Measurements from ENCODE around the gene KCNF1. TPM values are rescaled to one million over a fixed set of nuclear protein-coding genes. Genes with fewer than 3 reads are reported as not detected.

KCNF1 gene
- total RNA-seq, 1 donor from 2014 or later: 1.6 TPM

DNA sequence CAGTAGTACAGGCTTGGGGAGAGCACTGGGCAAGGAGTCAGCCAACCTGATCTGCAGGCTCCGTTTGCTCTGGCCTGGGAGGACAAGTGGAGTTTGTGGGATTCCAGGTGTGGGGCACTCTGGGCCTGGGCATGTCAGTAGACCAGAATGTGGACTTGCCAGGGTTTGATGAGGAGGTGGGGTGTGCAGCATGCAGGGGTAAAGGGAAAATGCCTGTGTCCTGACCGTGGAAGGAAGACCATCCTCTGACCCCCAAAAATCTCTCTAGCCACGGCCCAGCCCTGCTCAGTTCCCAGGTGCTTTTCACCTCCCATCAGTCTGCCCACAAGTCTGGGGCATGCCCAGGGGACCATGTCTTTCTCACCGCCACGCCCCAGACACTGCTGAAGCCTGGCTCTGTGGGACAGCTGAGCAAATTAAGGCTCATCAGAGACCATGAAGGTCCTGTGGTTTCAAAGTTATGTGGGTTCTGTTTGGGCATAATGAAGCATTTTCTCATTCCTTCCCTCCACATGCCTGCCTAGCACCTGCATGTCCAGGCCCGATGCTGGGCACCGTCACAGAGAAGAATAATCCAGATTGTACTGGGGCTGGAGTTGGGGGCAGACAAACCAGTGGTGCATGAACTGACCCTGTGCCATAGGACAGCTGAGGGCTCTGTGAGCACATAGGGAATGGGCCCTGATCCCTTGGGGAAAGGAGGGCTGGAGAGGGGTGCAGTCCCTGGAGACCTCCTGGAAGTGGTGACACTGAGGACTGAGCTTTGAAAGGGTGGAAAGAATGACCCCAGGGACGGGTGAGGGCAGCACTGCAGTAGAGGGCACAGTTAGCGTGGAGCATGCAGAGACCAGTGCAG is 6.5 kb upstream of the KCNF1 start:
- no peaks in the 10 kb centered on the region for H3K27me3 ChIP-seq (ENCODE audit: insufficient read depth, low read length)
- H3K36me3 ChIP-seq (ENCODE audit: insufficient read depth, low read length): no peaks in the 10 kb centered on the region
- no peak overlapping the region for H3K9ac ChIP-seq (ENCODE audit: low read length)
- no peak overlapping the region for H3K4me3 ChIP-seq (ENCODE audit: insufficient read depth, low read depth, low read length)
- H3K9me3 Mint-ChIP-seq (ENCODE audit: unreplicated experiment): peaks cover 2% of the 10 kb centered on the region
- DNase-seq (ENCODE audit: low read depth) (no peak), FAIRE-seq (no peak)
- peaks cover 11% of the 10 kb centered on the region for H3K27me3 Mint-ChIP-seq (ENCODE audit: low read depth, unreplicated experiment)
- H3K4me2 ChIP-seq (ENCODE audit: low read length): no peak overlapping the region
- H3K9me3 ChIP-seq (ENCODE audit: insufficient read depth, low read depth, low read length): no peaks in the 10 kb centered on the region
- H3K27ac ChIP-seq (ENCODE audit: low read depth, low read length): no peak overlapping the region
- H3K4me1 Mint-ChIP-seq (ENCODE audit: low read depth, unreplicated experiment): peaks cover 3% of the 10 kb centered on the region
- H3K36me3 Mint-ChIP-seq (ENCODE audit: low read depth, unreplicated experiment): no peaks in the 10 kb centered on the region
- TF ChIP-seq, protein P1, sequence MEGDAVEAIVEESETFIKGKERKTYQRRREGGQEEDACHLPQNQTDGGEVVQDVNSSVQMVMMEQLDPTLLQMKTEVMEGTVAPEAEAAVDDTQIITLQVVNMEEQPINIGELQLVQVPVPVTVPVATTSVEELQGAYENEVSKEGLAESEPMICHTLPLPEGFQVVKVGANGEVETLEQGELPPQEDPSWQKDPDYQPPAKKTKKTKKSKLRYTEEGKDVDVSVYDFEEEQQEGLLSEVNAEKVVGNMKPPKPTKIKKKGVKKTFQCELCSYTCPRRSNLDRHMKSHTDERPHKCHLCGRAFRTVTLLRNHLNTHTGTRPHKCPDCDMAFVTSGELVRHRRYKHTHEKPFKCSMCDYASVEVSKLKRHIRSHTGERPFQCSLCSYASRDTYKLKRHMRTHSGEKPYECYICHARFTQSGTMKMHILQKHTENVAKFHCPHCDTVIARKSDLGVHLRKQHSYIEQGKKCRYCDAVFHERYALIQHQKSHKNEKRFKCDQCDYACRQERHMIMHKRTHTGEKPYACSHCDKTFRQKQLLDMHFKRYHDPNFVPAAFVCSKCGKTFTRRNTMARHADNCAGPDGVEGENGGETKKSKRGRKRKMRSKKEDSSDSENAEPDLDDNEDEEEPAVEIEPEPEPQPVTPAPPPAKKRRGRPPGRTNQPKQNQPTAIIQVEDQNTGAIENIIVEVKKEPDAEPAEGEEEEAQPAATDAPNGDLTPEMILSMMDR (IDR thresholded peaks at IDR 0.05; ENCODE audit: insufficient read depth, low read depth, low read length): no peak
- no peak for TF ChIP-seq EZH2 (IDR thresholded peaks at IDR 0.05; ENCODE audit: insufficient read depth, low read length)
- H2AFZ ChIP-seq (ENCODE audit: low read depth, low read length): no peak overlapping the region
- peaks cover 6% of the 10 kb centered on the region for H3K4me1 ChIP-seq (ENCODE audit: insufficient read depth, low read length)
- no peak overlapping the region for H3K27ac Mint-ChIP-seq (ENCODE audit: unreplicated experiment)
- H4K20me1 ChIP-seq (ENCODE audit: insufficient read depth, low read length): no peaks in the 10 kb centered on the region
- H3K79me2 ChIP-seq (ENCODE audit: insufficient read depth, low read length): no peaks in the 10 kb centered on the region
- no peak overlapping the region for H3K4me3 Mint-ChIP-seq (ENCODE audit: unreplicated experiment)

DNA sequence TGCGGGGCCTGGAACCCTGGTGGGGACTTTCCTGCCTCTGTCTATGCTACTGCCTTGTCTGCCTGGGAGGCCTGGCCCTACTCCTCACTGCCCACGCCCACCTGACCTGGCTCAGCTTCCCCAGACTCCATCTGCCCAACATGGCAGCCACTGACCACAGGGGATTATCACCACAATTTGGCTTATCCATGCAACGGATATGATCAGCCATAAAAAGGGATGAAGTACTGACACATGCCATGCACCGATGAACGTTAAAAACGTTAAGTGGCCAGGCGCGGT is 5.9 kb upstream of the KCNF1 start:
- Histone ChIP-seq H3K79me2 (ENCODE audit: insufficient read depth, low read length) (no peaks in the 10 kb centered on the region), H3K4me2 (ENCODE audit: low read length) (no peak overlapping the region), H3K36me3 (ENCODE audit: insufficient read depth, low read length) (no peaks in the 10 kb centered on the region), H2AFZ (ENCODE audit: low read depth, low read length) (no peak overlapping the region), H4K20me1 (ENCODE audit: insufficient read depth, low read length) (no peaks in the 10 kb centered on the region), H3K9ac (ENCODE audit: low read length) (no peak overlapping the region), H3K4me3 (ENCODE audit: insufficient read depth, low read depth, low read length) (no peak overlapping the region), H3K27ac (ENCODE audit: low read depth, low read length) (no peak overlapping the region), H3K4me1 (ENCODE audit: insufficient read depth, low read length) (peaks cover 6% of the 10 kb centered on the region), H3K27me3 (ENCODE audit: insufficient read depth, low read length) (no peaks in the 10 kb centered on the region), H3K9me3 (ENCODE audit: insufficient read depth, low read depth, low read length) (no peaks in the 10 kb centered on the region)
- no peak overlapping the region for H3K27ac Mint-ChIP-seq (ENCODE audit: unreplicated experiment)
- peaks cover 2% of the 10 kb centered on the region for H3K9me3 Mint-ChIP-seq (ENCODE audit: unreplicated experiment)
- no peaks in the 10 kb centered on the region for H3K36me3 Mint-ChIP-seq (ENCODE audit: low read depth, unreplicated experiment)
- no peak overlapping the region for H3K4me3 Mint-ChIP-seq (ENCODE audit: unreplicated experiment)
- DNase-seq (ENCODE audit: low read depth) (no peak), FAIRE-seq (no peak)
- TF ChIP-seq, protein P1 (IDR thresholded peaks at IDR 0.05; ENCODE audit: insufficient read depth, low read depth, low read length): no peak
- no peak for TF ChIP-seq EZH2 (IDR thresholded peaks at IDR 0.05; ENCODE audit: insufficient read depth, low read length)
- peaks cover 12% of the 10 kb centered on the region for H3K27me3 Mint-ChIP-seq (ENCODE audit: low read depth, unreplicated experiment)
- H3K4me1 Mint-ChIP-seq (ENCODE audit: low read depth, unreplicated experiment): peaks cover 3% of the 10 kb centered on the region

DNA sequence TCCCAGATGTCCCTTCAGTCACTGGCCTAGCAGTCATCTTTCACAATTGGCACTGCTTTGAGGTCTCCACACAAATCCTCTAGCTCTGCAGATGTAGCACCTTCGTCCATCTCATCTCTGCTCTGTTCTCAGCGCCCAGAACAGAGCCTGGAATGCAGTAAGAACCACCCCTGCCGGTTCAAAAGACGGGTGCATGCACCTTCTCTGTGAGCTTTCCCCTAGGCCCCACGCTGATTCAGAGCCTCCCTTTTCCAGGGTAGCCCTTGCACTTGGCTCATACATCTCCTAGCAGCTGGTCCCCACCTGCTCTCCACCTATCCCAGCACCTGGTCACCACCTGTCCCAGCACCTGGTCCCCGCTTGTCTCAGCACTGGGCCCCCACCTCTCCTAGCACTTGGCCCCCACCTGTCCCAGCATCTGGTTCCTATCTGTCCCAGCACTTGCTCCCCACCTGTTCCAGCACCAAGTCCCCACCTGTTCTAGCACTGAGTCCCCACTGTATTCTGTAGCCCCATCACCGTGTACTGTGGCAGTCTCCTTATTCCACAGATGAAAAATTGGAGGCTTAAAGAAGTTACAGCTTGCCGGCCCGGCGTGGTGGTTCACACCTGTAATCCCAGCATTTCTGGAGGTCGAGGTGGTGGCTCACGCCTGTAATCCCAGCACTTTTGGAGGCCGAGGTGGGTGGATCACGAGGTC is 4.7 kb upstream of the KCNF1 start:
- Histone ChIP-seq H4K20me1 (ENCODE audit: insufficient read depth, low read length) (no peaks in the 10 kb centered on the region), H3K4me2 (ENCODE audit: low read length) (no peak overlapping the region), H3K27ac (ENCODE audit: low read depth, low read length) (no peak overlapping the region), H2AFZ (ENCODE audit: low read depth, low read length) (no peak overlapping the region), H3K9me3 (ENCODE audit: insufficient read depth, low read depth, low read length) (no peaks in the 10 kb centered on the region), H3K27me3 (ENCODE audit: insufficient read depth, low read length) (no peaks in the 10 kb centered on the region), H3K9ac (ENCODE audit: low read length) (no peak overlapping the region), H3K4me3 (ENCODE audit: insufficient read depth, low read depth, low read length) (no peak overlapping the region), H3K4me1 (ENCODE audit: insufficient read depth, low read length) (peaks cover 3% of the 10 kb centered on the region), H3K79me2 (ENCODE audit: insufficient read depth, low read length) (no peaks in the 10 kb centered on the region), H3K36me3 (ENCODE audit: insufficient read depth, low read length) (no peaks in the 10 kb centered on the region)
- Mint-ChIP-seq H3K27me3 (ENCODE audit: low read depth, unreplicated experiment) (peaks cover 17% of the 10 kb centered on the region), H3K4me3 (ENCODE audit: unreplicated experiment) (no peak overlapping the region), H3K9me3 (ENCODE audit: unreplicated experiment) (peaks cover 2% of the 10 kb centered on the region), H3K27ac (ENCODE audit: unreplicated experiment) (no peak overlapping the region), H3K4me1 (ENCODE audit: low read depth, unreplicated experiment) (no peaks in the 10 kb centered on the region), H3K36me3 (ENCODE audit: low read depth, unreplicated experiment) (no peaks in the 10 kb centered on the region)
- FAIRE-seq (no peak), DNase-seq (ENCODE audit: low read depth) (no peak)
- no peak for TF ChIP-seq EZH2 (IDR thresholded peaks at IDR 0.05; ENCODE audit: insufficient read depth, low read length)
- TF ChIP-seq, protein P1 (IDR thresholded peaks at IDR 0.05; ENCODE audit: insufficient read depth, low read depth, low read length): no peak
